Measurements from ENCODE around the gene ACHE. TPM values are rescaled to one million over a fixed set of nuclear protein-coding genes. Genes with fewer than 3 reads are reported as not detected.
"Not testable (repeated sequence)": the region's sequence is repeated elsewhere in the genome, so short reads cannot be mapped to it uniquely, and the experiment has no call there.

ACHE gene
- total RNA-seq, 1 donor = not detected

- TF ChIP-seq, protein P1, sequence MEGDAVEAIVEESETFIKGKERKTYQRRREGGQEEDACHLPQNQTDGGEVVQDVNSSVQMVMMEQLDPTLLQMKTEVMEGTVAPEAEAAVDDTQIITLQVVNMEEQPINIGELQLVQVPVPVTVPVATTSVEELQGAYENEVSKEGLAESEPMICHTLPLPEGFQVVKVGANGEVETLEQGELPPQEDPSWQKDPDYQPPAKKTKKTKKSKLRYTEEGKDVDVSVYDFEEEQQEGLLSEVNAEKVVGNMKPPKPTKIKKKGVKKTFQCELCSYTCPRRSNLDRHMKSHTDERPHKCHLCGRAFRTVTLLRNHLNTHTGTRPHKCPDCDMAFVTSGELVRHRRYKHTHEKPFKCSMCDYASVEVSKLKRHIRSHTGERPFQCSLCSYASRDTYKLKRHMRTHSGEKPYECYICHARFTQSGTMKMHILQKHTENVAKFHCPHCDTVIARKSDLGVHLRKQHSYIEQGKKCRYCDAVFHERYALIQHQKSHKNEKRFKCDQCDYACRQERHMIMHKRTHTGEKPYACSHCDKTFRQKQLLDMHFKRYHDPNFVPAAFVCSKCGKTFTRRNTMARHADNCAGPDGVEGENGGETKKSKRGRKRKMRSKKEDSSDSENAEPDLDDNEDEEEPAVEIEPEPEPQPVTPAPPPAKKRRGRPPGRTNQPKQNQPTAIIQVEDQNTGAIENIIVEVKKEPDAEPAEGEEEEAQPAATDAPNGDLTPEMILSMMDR (IDR thresholded peaks at IDR 0.05; ENCODE audit: insufficient read depth, low read length) = no peak
- no peak for DNase-seq (ENCODE audit: low read depth)
- no peak overlapping the region for H3K4me3 ChIP-seq (ENCODE audit: low read depth, low read length)
Measured at GRCh38 chr7:100921039-100921438, 25.4 kb upstream of the ACHE start.

DNA sequence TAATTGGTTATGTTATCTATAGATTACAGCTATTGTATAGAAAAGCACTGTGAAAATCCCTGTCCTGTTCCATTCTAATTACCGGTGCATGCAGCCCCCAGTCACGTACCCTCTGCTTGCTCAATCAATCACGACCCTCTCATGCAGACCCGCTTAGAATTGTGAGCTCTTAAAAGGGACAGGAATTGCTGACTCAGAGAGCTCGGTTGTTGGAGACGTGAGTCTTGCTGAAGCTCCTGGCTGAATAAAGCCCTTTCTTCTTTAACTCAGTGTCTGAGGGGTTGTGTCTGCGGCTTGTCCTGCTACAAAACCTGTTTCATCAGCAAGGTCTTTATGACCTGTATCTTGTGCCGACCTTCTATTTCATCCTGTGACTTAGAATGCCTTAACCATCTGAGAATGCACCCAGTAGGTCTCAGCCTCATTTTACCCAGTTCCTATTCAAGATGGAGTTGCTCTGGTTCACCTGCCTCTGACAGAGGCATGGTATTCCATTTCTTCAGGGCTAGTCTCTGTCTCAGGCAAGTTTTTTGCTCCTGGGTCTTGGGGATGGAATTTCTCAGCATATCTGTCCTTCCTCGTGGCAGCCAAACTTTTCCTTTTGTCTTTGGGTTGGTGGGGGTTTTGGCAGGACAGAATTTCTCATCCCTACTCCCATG, 24.2 kb upstream of the ACHE start:
- H3K4me3 ChIP-seq (ENCODE audit: low read depth, low read length); DNase-seq (ENCODE audit: low read depth): not testable (repeated sequence)

- not testable (repeated sequence) for DNase-seq (ENCODE audit: low read depth); H3K4me3 ChIP-seq (ENCODE audit: low read depth, low read length)
Measured at GRCh38 chr7:100919335-100919734, 23.6 kb upstream of the ACHE start.

DNA sequence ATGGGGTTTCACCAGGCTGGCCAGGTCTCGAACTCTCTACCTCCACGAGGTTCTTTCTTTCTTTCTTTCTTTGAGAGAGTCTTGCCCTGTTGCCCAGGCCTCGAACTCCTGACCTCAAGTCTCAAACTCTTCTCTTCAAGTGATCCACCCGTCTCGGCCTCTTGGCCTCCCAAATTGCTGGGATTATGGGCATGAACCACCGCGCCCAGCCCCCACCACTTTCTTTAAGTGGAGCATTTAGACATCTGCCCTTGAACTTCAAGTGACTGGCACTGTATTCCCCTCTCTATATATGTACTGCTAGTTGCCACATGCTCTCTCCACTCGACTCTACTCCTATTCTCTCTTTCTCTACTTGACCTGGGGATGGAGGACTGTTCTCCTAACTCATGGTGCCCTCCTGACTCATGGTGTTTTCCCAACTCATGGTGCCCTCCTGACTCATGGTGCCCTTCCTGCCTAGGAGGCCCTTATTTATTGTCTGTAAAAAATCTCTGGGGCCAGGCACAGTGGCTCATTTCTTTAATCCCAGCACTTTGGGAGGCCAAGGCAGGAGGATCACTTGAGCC, 19.3 kb upstream of the ACHE start:
- TF ChIP-seq, protein P1 (IDR thresholded peaks at IDR 0.05; ENCODE audit: insufficient read depth, low read length) = no peak

DNA sequence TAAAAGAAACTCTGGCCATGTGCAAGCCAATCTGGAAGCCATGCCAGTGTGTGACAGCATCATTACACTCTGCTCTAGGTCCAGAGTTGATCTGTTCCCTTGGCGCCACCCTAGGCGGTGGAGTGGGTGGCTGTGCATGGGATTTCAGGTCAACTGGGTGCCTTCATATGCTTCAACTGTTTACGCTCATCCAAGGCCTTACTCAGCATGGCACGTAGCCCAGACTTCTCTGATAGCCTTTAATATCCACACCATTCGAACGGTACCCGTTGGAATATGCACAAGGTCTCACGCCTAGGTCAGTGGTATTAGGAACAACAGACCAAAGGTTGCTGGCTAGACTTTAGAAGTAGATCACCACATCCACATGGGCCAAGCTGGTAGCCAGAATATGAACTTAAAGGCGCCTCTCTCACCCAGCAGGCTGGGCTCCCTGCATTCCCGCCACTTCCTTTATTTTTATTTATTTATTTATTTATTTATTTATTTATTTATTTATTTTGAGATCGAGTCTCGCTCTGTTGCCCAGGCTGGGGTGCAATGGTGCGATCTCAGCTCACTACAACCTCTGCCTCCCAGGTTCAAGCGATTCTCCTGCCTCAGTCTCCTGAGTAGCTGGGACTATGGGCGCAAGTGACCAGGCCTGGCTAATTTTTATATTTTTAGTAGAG, 18.7 kb upstream of the ACHE start:
- TF ChIP-seq, protein P1 (IDR thresholded peaks at IDR 0.05; ENCODE audit: insufficient read depth, low read length) = no peak
- no peak overlapping the region for H3K4me3 ChIP-seq (ENCODE audit: low read depth, low read length)
- DNase-seq (ENCODE audit: low read depth) = no peak

More for the DNA sequence above, 19.3 kb upstream of the ACHE start:
- DNase-seq (ENCODE audit: low read depth) = no peak
- no peak overlapping the region for H3K4me3 ChIP-seq (ENCODE audit: low read depth, low read length)

GRCh38 chr7:100911484-100911883, 15.8 kb upstream of the ACHE start:
- no peak overlapping the region for H3K4me3 ChIP-seq (ENCODE audit: low read depth, low read length)
- TF ChIP-seq, protein P1 (IDR thresholded peaks at IDR 0.05; ENCODE audit: insufficient read depth, low read length) = no peak
- no peak for DNase-seq (ENCODE audit: low read depth)

GRCh38 chr7:100910443-100910842, 14.8 kb upstream of the ACHE start:
- not testable (repeated sequence) for DNase-seq (ENCODE audit: low read depth); H3K4me3 ChIP-seq (ENCODE audit: low read depth, low read length)

DNA sequence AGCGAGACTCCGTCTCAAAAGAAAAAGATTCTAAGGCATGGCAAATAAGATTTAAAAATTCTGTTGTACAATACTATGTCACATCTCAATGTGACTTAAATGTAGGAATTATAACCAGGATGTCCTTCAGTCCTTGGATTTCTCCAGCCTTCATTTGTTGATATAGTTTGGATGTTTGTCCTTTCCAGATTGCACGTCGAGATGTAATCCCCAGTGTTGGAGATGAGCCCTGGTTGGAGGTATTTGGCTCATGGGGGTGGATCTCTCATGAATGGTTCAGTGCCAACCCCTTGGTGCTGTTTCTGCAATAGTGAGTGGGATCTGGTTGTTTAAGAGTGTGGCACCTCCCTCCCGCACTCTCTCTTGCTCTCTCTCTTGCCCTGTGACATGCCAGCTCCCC, 12.8 kb upstream of the ACHE start:
- TF ChIP-seq, protein P1 (IDR thresholded peaks at IDR 0.05; ENCODE audit: insufficient read depth, low read length) = no peak
- H3K4me3 ChIP-seq (ENCODE audit: low read depth, low read length) = no peak overlapping the region
- DNase-seq (ENCODE audit: low read depth) = no peak
